Panc1 (cell line): ENCODE measurements around the gene MAGI1. TPM values are rescaled to one million over a fixed set of nuclear protein-coding genes. Genes with fewer than 3 reads are reported as not detected.

Experiments
- ATAC-seq: fragments of 200-7000 bp; cut with Tn5 transposase; 2 replicates; pipeline ENCODE4 v1.9.1; 2020; ENCODE audit warnings: mild to moderate bottlenecking, moderate library complexity
- BruUV-seq: library from RNA; stranded (reverse); fragments of 400-500 nt; replicated peaks from 2 replicates; lab custom pipeline; 2021; lab: Mats Ljungman, UMichigan
- CTCF ChIA-PET: fragments of 300-600 bp; sonication (Branson Sonifier 250); formaldehyde crosslinking; loops from one replicate; lab custom pipeline; 2022; ENCODE audit warnings: antibody characterized with exemption; lab: Charles Lee
- POLR2A ChIA-PET: fragments of 300-600 bp; sonication (Branson Sonifier 250); formaldehyde crosslinking; loops from one replicate; lab custom pipeline; 2022; ENCODE audit warnings: antibody characterized with exemption; lab: Charles Lee
- DNase-seq: peaks from one replicate; pipeline ENCODE4 v3.0.0-alpha.2; 2010; ENCODE audit warnings: low read depth, low spot score
- H3K27ac ChIP-seq: 2 replicates; pipeline ENCODE4 v1.5.1; 2011; ENCODE audit warnings: mild to moderate bottlenecking, low read length, inconsistent platforms
- H3K27me3 ChIP-seq: fragments of 200-500 bp; sonication (Bioruptor generic); 2 replicates; pipeline ENCODE4 v1.6.0; 2014; ENCODE audit warnings: low read length, inconsistent platforms; ENCODE audit not compliant: control insufficient read depth, insufficient read depth
- H3K36me3 ChIP-seq: fragments of 200-500 bp; sonication (Bioruptor generic); 2 replicates; pipeline ENCODE4 v1.5.1; 2014; ENCODE audit warnings: inconsistent platforms, mild to moderate bottlenecking, low read length, moderate library complexity; ENCODE audit not compliant: control insufficient read depth, insufficient read depth
- H3K4me1 ChIP-seq: 2 replicates; pipeline ENCODE4 v1.5.1; 2011; ENCODE audit warnings: inconsistent platforms, mild to moderate bottlenecking, low read length, moderate library complexity; ENCODE audit not compliant: control insufficient read depth, insufficient read depth
- H3K4me3 ChIP-seq, 2 experiments: 2 replicates each; pipeline ENCODE4 v1.5.1; 2011 to 2012; ENCODE audit warnings: low read depth in 2 of 2, low read length in 2 of 2, mild to moderate bottlenecking in 2 of 2, inconsistent platforms in 1 of 2, moderate library complexity in 1 of 2
- H3K9me3 ChIP-seq: fragments of 200-500 bp; sonication (Bioruptor generic); 2 replicates; pipeline ENCODE4 v1.5.1; 2014; ENCODE audit warnings: low read depth, mild to moderate bottlenecking, inconsistent platforms, low read length, moderate library complexity; ENCODE audit not compliant: control insufficient read depth, insufficient read depth
- POLR2AphosphoS5 ChIP-seq: IDR thresholded peaks from 2 replicates; pipeline ENCODE4 v1.6.1; 2012; ENCODE audit warnings: mild to moderate bottlenecking, low read depth, low read length, moderate library complexity
- SIN3A ChIP-seq: IDR thresholded peaks from 2 replicates; pipeline ENCODE4 v1.6.1; 2012; ENCODE audit warnings: low read depth, mild to moderate bottlenecking, low read length, moderate library complexity, borderline replicate concordance; ENCODE audit not compliant: insufficient read depth
- TCF7L2 ChIP-seq: IDR thresholded peaks from 2 replicates; pipeline ENCODE4 v1.6.1; 2011; ENCODE audit warnings: mild to moderate bottlenecking, low read depth, low read length, inconsistent platforms
- in situ Hi-C: cut with HindIII; loops from 2 replicates; pipeline ENCODE4 v1.10.0; 2016; ENCODE audit warnings: low sequenced_read_pairs, low pct_unique_long_range_greater_than_20kb
- intact Hi-C: fragments of 100-400 bp; cut with micrococcal nuclease; formaldehyde crosslinking; loops from one replicate; pipeline ENCODE4 v1.10.0; 2022; ENCODE audit not compliant: unreplicated experiment
- total RNA-seq: library from RNA; stranded (reverse); gene quantifications from one replicate; pipeline ENCODE4 v1.2.1, GENCODE V29; 2021; ENCODE audit not compliant: unreplicated experiment
- TF ChIP-seq, protein P1 (sequence below): fragments of 450-650 bp; IDR thresholded peaks from 2 replicates; pipeline ENCODE4 v1.5.1; 2017; ENCODE audit warnings: mild to moderate bottlenecking
- TF ChIP-seq, protein P2 (sequence below), 2 experiments: IDR thresholded peaks; 2 replicates each; pipeline ENCODE4 v1.6.1; 2011 to 2012; ENCODE audit warnings: low read depth in 2 of 2, control low read depth in 1 of 2, low read length in 1 of 2, mild to moderate bottlenecking in 1 of 2, moderate library complexity in 1 of 2; ENCODE audit not compliant: insufficient read depth in 1 of 2

Gene MAGI1
- total RNA-seq, 1 experiment from 2014 or later: 9.5 TPM

DNA sequence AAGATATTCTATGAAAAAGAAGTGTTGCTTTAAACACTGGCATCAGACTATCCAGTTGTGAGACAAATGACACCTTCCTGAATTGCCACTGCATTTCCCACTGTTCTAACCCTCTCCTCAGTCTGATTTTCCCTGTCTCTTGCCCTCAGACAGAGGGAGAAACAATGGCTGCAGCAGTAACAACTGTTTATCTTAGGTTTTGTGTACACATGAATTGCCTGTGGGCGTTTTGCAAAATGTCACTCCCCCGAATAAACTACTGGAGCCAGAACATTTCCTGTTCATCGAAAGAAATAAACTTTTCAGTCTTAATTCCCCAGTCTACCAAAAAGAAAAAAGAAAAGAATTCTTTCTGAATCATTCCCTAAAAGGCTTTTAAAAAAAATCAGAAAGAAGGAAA is 155.1 kb downstream of the MAGI1 start:
- Histone ChIP-seq H3K4me3 (no peak overlapping the region), H3K27ac (no peak overlapping the region), H3K4me1 (no peaks in the 10 kb centered on the region), H3K36me3 (no peaks in the 10 kb centered on the region), H3K27me3 (no peaks in the 10 kb centered on the region), H3K9me3 (no peaks in the 10 kb centered on the region)
- TF ChIP-seq TCF7L2: no peak
- TF ChIP-seq, protein P1, sequence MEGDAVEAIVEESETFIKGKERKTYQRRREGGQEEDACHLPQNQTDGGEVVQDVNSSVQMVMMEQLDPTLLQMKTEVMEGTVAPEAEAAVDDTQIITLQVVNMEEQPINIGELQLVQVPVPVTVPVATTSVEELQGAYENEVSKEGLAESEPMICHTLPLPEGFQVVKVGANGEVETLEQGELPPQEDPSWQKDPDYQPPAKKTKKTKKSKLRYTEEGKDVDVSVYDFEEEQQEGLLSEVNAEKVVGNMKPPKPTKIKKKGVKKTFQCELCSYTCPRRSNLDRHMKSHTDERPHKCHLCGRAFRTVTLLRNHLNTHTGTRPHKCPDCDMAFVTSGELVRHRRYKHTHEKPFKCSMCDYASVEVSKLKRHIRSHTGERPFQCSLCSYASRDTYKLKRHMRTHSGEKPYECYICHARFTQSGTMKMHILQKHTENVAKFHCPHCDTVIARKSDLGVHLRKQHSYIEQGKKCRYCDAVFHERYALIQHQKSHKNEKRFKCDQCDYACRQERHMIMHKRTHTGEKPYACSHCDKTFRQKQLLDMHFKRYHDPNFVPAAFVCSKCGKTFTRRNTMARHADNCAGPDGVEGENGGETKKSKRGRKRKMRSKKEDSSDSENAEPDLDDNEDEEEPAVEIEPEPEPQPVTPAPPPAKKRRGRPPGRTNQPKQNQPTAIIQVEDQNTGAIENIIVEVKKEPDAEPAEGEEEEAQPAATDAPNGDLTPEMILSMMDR: no peak
- TF ChIP-seq, protein P2, sequence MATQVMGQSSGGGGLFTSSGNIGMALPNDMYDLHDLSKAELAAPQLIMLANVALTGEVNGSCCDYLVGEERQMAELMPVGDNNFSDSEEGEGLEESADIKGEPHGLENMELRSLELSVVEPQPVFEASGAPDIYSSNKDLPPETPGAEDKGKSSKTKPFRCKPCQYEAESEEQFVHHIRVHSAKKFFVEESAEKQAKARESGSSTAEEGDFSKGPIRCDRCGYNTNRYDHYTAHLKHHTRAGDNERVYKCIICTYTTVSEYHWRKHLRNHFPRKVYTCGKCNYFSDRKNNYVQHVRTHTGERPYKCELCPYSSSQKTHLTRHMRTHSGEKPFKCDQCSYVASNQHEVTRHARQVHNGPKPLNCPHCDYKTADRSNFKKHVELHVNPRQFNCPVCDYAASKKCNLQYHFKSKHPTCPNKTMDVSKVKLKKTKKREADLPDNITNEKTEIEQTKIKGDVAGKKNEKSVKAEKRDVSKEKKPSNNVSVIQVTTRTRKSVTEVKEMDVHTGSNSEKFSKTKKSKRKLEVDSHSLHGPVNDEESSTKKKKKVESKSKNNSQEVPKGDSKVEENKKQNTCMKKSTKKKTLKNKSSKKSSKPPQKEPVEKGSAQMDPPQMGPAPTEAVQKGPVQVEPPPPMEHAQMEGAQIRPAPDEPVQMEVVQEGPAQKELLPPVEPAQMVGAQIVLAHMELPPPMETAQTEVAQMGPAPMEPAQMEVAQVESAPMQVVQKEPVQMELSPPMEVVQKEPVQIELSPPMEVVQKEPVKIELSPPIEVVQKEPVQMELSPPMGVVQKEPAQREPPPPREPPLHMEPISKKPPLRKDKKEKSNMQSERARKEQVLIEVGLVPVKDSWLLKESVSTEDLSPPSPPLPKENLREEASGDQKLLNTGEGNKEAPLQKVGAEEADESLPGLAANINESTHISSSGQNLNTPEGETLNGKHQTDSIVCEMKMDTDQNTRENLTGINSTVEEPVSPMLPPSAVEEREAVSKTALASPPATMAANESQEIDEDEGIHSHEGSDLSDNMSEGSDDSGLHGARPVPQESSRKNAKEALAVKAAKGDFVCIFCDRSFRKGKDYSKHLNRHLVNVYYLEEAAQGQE (IDR thresholded peaks at IDR 0.05; ENCODE audit: insufficient read depth in 1 of 2, low read depth in 2 of 2, low read length in 1 of 2): no peak
- TF ChIP-seq POLR2AphosphoS5: no peak
- TF ChIP-seq SIN3A: no peak
- ATAC-seq: no peak
- ChIA-PET POLR2A (no interaction called here), CTCF (no interaction called here)
- in situ Hi-C loops (no loop called here), intact Hi-C loops (no loop called here)
- no TSS peak for BruUV-seq
- DNase-seq: no peak

DNA sequence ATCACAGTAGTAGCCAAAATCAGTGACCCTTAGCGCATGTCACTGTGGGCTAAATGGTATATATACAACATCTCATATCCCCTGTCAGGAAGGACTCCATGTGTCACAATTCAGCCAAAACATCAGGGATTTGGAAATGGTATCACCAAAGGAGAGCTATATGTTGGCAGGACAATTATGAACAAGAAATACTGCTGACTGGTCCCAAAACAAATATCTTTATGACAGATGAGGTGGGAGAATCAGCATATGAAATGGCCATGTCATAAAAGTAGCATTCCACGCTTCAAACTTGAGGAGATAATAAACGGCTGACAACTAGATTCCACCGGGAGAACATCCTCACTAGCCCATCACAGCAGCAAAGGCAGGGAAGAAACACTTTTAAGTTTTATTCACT is 158.4 kb downstream of the MAGI1 start:
- no peaks in the 10 kb centered on the region for H3K4me1 ChIP-seq
- no peak for ATAC-seq
- intact Hi-C loops: no loop called here
- H3K9me3 ChIP-seq: no peaks in the 10 kb centered on the region
- POLR2A ChIA-PET: interaction anchor here (0.6 kb wide), 1 partner anchor 21 kb away, joined by 3 read pairs; no protein-coding TSS in a partner anchor
- TF ChIP-seq POLR2AphosphoS5 (no peak), SIN3A (no peak), TCF7L2 (no peak)
- TF ChIP-seq, protein P1: no peak
- TF ChIP-seq, protein P2 (IDR thresholded peaks at IDR 0.05; ENCODE audit: insufficient read depth in 1 of 2, low read depth in 2 of 2, low read length in 1 of 2): no peak
- no peak for DNase-seq
- H3K27me3 ChIP-seq: no peaks in the 10 kb centered on the region
- no peaks in the 10 kb centered on the region for H3K36me3 ChIP-seq
- no peak overlapping the region for H3K27ac ChIP-seq
- no peak overlapping the region for H3K4me3 ChIP-seq
- CTCF ChIA-PET: no interaction called here
- BruUV-seq: no TSS peak
- in situ Hi-C loops: no loop called here
